ENCODE data around the gene NXPE4. TPM values are rescaled to one million over a fixed set of nuclear protein-coding genes. Genes with fewer than 3 reads are reported as not detected.

Gene NXPE4
- total RNA-seq, 1 experiment from 2014 or later, result not detected

- Mint-ChIP-seq H3K27me3 (ENCODE audit: low read depth) (no peaks in the 10 kb centered on the region), H3K9me3 (peaks cover 0 to 11% of the 10 kb centered on the region in 2 experiments; a peak in 4 of 5 replicates), H3K27ac (no peak overlapping the region), H3K4me3 (no peak overlapping the region), H3K4me1 (peaks cover 37% of the 10 kb centered on the region in 2 experiments), H3K36me3 (ENCODE audit: insufficient read depth in 1 of 3, low read depth in 3 of 3) (peaks cover 0 to 19% (median 0%) of the 10 kb centered on the region in 3 experiments; a peak in 3 of 7 replicates)
- Histone ChIP-seq H2BK5ac (ENCODE audit: insufficient read length, low read length) (no peak overlapping the region), H3K27me3 (ENCODE audit: insufficient read depth, low read length) (no peaks in the 10 kb centered on the region), H2BK15ac (ENCODE audit: low read depth, low read length) (no peak overlapping the region), H2BK20ac (ENCODE audit: low read depth, low read length, poor library complexity, severe bottlenecking) (no peak overlapping the region), H4K20me1 (ENCODE audit: control insufficient read depth, insufficient read depth, insufficient read length) (no peaks in the 10 kb centered on the region), H3K14ac (ENCODE audit: insufficient read depth, low read length) (no peak overlapping the region), H2AFZ (ENCODE audit: low read length) (no peak overlapping the region), H3K9me3 (ENCODE audit: control insufficient read depth, low read depth, low read length) (no peaks in the 10 kb centered on the region), H2BK120ac (ENCODE audit: low read depth, low read length, poor library complexity, severe bottlenecking) (no peak overlapping the region), H3K9ac (ENCODE audit: extremely low read depth, insufficient read length, low read length) (no peak overlapping the region), H3K27ac (ENCODE audit: insufficient read length, low read depth, low read length) (no peak overlapping the region), H3K23ac (ENCODE audit: insufficient read length, low read depth, low read length) (no peak overlapping the region), H3T11ph (ENCODE audit: low read length) (no peak overlapping the region), H4K8ac (replicated peaks; ENCODE audit: insufficient read length, low read depth, low read length) (no peak overlapping the region), H3K4ac (ENCODE audit: low read depth, low read length) (no peak overlapping the region), H3K4me2 (ENCODE audit: insufficient read depth, insufficient read length, low read length) (no peak overlapping the region), H3K23me2 (ENCODE audit: insufficient read length, low read depth, low read length, poor library complexity, severe bottlenecking) (no peaks in the 10 kb centered on the region), H4K91ac (ENCODE audit: insufficient read length, low read depth, low read length) (no peak overlapping the region), H3K4me1 (ENCODE audit: insufficient read depth, low read length) (peaks cover 4% of the 10 kb centered on the region), H3K79me1 (ENCODE audit: insufficient read depth, low read depth, low read length, poor library complexity, severe bottlenecking) (no peaks in the 10 kb centered on the region), H3K79me2 (ENCODE audit: insufficient read depth, low read length) (no peaks in the 10 kb centered on the region), H2AK5ac (ENCODE audit: insufficient read length, low read length) (no peak overlapping the region), H3K56ac (ENCODE audit: insufficient read length, low read depth, low read length) (no peak overlapping the region), H4K5ac (ENCODE audit: insufficient read length, low read depth, low read length) (no peak overlapping the region), H3K18ac (ENCODE audit: insufficient read length, low read depth, low read length) (no peak overlapping the region), H2BK12ac (ENCODE audit: insufficient read length, low read depth, low read length) (no peak overlapping the region)
- no peak for TF ChIP-seq CTCF (conservative IDR thresholded peaks at IDR 0.05)
- WGBS (ENCODE audit: extremely low coverage, insufficient read length, low lambda C conversion rate), result no CpG with 5 or more reads among the region's 3 CpGs
- DNase-seq, result no peak
Measured at GRCh38 chr11:114569801-114570200, 25.8 kb downstream of the NXPE4 start.
